Measurements from ENCODE around the gene PRND.

GRCh38 chr20:4717816-4718570 is 3.7 kb upstream of the PRND start:
- TF ChIP-seq, protein P1, sequence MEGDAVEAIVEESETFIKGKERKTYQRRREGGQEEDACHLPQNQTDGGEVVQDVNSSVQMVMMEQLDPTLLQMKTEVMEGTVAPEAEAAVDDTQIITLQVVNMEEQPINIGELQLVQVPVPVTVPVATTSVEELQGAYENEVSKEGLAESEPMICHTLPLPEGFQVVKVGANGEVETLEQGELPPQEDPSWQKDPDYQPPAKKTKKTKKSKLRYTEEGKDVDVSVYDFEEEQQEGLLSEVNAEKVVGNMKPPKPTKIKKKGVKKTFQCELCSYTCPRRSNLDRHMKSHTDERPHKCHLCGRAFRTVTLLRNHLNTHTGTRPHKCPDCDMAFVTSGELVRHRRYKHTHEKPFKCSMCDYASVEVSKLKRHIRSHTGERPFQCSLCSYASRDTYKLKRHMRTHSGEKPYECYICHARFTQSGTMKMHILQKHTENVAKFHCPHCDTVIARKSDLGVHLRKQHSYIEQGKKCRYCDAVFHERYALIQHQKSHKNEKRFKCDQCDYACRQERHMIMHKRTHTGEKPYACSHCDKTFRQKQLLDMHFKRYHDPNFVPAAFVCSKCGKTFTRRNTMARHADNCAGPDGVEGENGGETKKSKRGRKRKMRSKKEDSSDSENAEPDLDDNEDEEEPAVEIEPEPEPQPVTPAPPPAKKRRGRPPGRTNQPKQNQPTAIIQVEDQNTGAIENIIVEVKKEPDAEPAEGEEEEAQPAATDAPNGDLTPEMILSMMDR (IDR thresholded peaks at IDR 0.05): no peak
- TF ChIP-seq POLR2A (IDR thresholded peaks at IDR 0.05): no peak
